Measurements from ENCODE around the gene ARHGEF40. TPM values are rescaled to one million over a fixed set of nuclear protein-coding genes. Genes with fewer than 3 reads are reported as not detected.
"Not testable (repeated sequence)": the region's sequence is repeated elsewhere in the genome, so short reads cannot be mapped to it uniquely, and the experiment has no call there.

Gene ARHGEF40
- total RNA-seq, 8 experiments from 2014 or later, result 15.0 to 61.4 (median 24.8) TPM

DNA sequence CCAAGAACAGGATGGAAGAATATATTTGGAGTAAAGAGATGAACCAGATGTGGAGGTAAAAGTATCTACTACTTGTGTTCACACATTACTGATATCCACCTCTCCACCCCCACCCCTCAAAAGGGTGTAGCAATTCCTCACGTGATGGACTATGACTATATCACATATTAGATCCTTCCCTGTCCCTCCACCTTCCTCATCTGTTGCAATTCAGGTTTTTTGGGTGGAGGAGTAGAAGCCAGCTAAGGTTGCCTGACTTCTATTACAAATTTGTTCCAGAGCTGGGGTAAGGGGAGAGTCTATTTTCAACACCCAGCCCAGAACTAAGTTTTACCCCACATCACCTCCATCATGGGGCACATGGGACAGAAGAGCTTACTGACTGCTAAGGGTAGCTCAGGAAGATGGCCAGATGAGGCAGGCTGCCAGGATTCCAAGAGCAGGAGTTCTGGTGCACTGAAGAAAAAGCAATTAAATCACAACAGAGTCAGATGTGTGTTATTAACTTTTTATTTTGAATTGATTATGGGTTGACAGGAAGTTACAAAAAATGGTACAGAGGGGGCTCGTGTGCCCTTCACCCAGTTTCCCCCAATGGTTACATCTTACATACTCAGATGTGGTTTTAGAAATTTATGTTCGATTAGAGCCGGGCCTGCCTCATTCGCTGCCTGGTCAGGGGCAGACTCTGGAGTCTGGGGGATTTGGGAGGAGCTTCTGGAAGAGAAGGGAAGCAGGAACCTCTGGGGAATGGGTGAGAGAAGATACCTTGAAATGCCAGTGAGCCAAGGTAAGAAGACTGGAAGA is 37.6 kb upstream of the ARHGEF40 start:
- no peaks in the 10 kb centered on the region for H3K4me1 ChIP-seq (replicated peaks in 1 of 2)
- ATAC-seq (replicated peaks in 6 of 8), result peak in 2 of 8 experiments; percentile 18 to 49
- in situ Hi-C loops (cut with MboI; ENCODE audit: low pct_unique_long_range_greater_than_20kb in 2 of 9, low sequenced_read_pairs in 9 of 9, unreplicated experiment in 9 of 9), result no loop called here
- H3K27ac ChIP-seq, result no peak overlapping the region
- no peak overlapping the region for H3K4me3 ChIP-seq
- 34 to 93% (median 65%) methylated on average over 1 to 4 of the region's 5 CpGs; no CpG with 5 or more reads in 4 of the 10 experiments for WGBS, 10 experiments

- Histone ChIP-seq H3K27ac (no peak overlapping the region), H3K4me1 (replicated peaks in 1 of 2) (no peaks in the 10 kb centered on the region), H3K4me3 (no peak overlapping the region)
- in situ Hi-C loops (cut with MboI; ENCODE audit: low pct_unique_long_range_greater_than_20kb in 2 of 9, low sequenced_read_pairs in 9 of 9, unreplicated experiment in 9 of 9), result no loop called here
- ATAC-seq (replicated peaks in 6 of 8), result no peak
- 30 to 83% (median 68%) methylated on average over 1 to 3 of the region's 4 CpGs; no CpG with 5 or more reads in 6 of the 10 experiments for WGBS, 10 experiments
Measured at GRCh38 chr14:21033133-21033698, 36.9 kb upstream of the ARHGEF40 start.

- H3K4me1 ChIP-seq (replicated peaks in 1 of 2), result no peaks in the 10 kb centered on the region
- H3K4me3 ChIP-seq, result no peak within 1 kb of the TSS
- WGBS, 10 experiments, result 16 to 100% (median 33%) methylated on average over 1 to 5 of the region's 5 CpGs
- no peak within 1 kb of the TSS for H3K27ac ChIP-seq
- no peak for ATAC-seq (replicated peaks in 6 of 8)
- in situ Hi-C loops (cut with MboI; ENCODE audit: low pct_unique_long_range_greater_than_20kb in 2 of 9, low sequenced_read_pairs in 9 of 9, unreplicated experiment in 9 of 9), result no loop called here
Measured at GRCh38 chr14:21034707-21035106, 35.4 kb upstream of the ARHGEF40 start, which contains the start of gene RNASE13. RNASE13 (minus strand) TSS chr14:21034807; CDS start chr14:21034288, 519 bp downstream.

DNA sequence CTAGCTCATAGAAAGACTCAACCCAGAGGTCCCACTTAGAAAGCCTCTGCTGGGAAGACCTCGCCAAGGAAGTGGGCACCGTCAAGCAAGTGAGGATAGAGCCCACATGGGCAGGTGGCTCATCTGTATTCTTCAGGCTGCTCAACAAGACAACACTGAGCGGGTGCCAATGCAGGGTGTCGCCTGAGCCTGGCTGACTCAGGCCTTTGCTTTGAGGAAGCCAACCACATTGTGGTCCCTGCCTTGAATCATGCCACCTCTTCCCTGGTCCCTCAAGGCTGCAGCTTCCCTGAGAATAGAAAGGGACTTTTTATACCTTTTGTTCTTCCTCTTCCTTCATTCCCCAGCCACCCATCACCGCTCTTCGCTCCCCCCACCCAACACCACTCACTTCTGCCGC is 33.4 kb upstream of the ARHGEF40 start:
- 85 to 100% (median 90%) methylated on average over 2 to 4 of the region's 7 CpGs; no CpG with 5 or more reads in 6 of the 10 experiments for WGBS, 10 experiments
- Histone ChIP-seq H3K4me3 (no peak overlapping the region), H3K4me1 (replicated peaks in 1 of 2) (no peaks in the 10 kb centered on the region), H3K27ac (no peak overlapping the region)
- in situ Hi-C loops (cut with MboI; ENCODE audit: low pct_unique_long_range_greater_than_20kb in 2 of 9, low sequenced_read_pairs in 9 of 9, unreplicated experiment in 9 of 9), result no loop called here
- no peak for ATAC-seq (replicated peaks in 6 of 8)

DNA sequence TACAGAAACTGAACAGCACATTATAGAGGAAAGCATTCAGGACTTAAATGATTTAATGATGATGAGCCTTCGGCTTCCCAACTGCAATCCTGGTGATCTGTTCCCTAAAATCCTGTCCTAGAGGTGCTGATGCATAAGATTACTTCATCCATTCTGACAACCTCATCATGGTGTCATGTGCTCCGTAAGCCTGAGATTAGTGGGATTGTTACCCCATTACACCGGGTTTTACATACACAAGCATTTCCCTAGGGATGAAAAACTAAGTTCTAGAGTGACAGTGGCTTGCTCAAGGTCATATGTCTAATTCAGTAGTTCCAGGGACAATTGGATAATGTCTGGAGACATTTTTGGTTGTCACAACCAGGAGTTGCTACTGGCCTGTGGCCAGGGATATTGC is 32.9 kb upstream of the ARHGEF40 start:
- 0 to 100% (median 83%) methylated on average over 1 to 2 of the region's 3 CpGs; no CpG with 5 or more reads in 5 of the 10 experiments for WGBS, 10 experiments
- in situ Hi-C loops (cut with MboI; ENCODE audit: low pct_unique_long_range_greater_than_20kb in 2 of 9, low sequenced_read_pairs in 9 of 9, unreplicated experiment in 9 of 9), result no loop called here
- H3K27ac ChIP-seq, result no peak overlapping the region
- no peaks in the 10 kb centered on the region for H3K4me1 ChIP-seq (replicated peaks in 1 of 2)
- H3K4me3 ChIP-seq, result no peak overlapping the region
- peak in 1 of 8 experiments; percentile 36 for ATAC-seq (replicated peaks in 6 of 8)

DNA sequence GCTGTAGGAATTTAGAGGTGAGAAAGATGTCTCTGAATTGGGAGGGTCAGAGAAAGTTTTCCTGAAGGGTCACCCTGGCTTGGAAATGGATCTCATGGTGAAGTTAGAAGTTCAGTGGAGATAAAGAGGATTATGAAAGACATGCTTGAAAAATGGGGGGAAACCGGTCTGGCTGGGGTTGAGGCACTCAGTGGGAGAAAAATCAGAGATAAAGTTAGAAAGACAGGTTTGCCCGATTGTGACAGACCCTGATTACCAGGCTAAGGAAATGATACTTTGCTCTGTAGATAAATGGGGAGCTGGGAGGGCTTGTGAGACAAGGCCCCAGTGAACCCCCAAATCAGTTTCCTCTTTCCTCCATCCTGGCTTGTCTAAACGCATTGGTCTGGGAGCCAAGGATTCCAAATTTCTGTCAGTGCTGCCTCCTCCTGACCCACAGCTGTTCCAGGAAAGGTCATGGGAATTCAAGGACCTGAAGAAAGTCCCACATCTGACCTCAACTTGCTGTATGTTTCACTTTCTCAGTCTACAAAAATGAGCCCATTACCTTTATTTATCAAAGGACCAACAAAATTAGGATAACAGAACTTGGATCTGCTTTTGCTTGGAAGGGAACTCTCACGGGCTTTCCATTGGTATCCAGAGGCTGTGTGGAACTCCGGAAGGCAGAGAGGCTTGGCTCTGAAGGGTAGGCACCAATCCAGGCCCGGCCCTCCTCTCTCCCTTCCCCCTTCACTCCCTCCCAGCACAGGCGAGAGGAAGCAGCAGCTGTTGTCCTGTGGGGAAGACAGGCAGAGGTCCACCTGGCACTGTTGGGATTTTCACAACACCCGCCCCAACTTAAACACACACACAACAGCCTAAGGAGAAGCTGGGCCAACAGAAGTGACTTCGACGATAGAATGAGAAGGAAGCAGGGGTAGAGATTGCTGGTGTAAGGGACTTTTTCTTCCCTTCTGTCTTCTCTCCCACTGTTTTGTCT is 31.4 kb upstream of the ARHGEF40 start:
- Histone ChIP-seq H3K4me1 (replicated peaks in 1 of 2) (no peaks in the 10 kb centered on the region), H3K27ac (no peak overlapping the region), H3K4me3 (no peak overlapping the region)
- peak in 3 of 8 experiments; percentile 46 to 71 (median 57) for ATAC-seq (replicated peaks in 6 of 8)
- in situ Hi-C loops (cut with MboI; ENCODE audit: low pct_unique_long_range_greater_than_20kb in 2 of 9, low sequenced_read_pairs in 9 of 9, unreplicated experiment in 9 of 9), result no loop called here
- WGBS, 10 experiments, result 21 to 80% (median 56%) methylated on average over 1 to 9 of the region's 10 CpGs

GRCh38 chr14:21039585-21040369 is 30.3 kb upstream of the ARHGEF40 start:
- H3K4me3 ChIP-seq, result no peak overlapping the region
- WGBS, 10 experiments, result 55 to 90% (median 64%) methylated on average over 2 to 8 of the region's 8 CpGs; no CpG with 5 or more reads in 1 of the 10 experiments
- peak; percentile 69 to 91 (median 78) for ATAC-seq (replicated peaks in 6 of 8)
- in situ Hi-C loops (cut with MboI; ENCODE audit: low pct_unique_long_range_greater_than_20kb in 2 of 9, low sequenced_read_pairs in 9 of 9, unreplicated experiment in 9 of 9), result no loop called here
- no peaks in the 10 kb centered on the region for H3K4me1 ChIP-seq (replicated peaks in 1 of 2)
- no peak overlapping the region for H3K27ac ChIP-seq

DNA sequence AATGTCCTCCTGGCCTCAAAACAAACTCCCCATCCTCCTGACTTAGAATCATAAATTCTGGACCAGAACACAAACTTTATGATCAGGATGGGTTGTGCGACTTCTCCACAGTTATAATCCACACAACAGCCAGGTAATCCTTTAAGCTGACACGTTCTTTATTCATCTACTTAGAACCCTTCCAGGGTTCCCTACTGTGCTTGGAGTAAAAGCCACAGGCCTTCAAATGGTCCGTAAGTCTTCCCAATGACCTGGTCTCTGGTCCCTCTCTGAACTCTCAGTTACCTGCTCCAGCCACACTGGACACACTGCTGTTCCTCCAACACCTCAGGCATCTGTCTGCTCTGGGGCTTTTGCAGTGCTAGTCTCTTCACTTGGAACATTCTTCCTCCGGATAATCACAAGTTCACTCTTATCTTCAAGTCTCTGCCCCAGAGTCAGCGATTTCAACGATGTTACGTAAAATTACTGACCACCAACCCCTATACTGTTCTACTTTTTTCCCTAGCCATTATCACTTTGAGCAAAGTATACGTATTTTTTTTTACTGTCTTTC is 29.7 kb upstream of the ARHGEF40 start:
- 67 to 88% (median 82%) methylated on average over 2 to 8 of the region's 8 CpGs for WGBS, 10 experiments
- Histone ChIP-seq H3K4me1 (replicated peaks in 1 of 2) (no peaks in the 10 kb centered on the region), H3K4me3 (no peak overlapping the region), H3K27ac (no peak overlapping the region)
- no peak for ATAC-seq (replicated peaks in 6 of 8)
- in situ Hi-C loops (cut with MboI; ENCODE audit: low pct_unique_long_range_greater_than_20kb in 2 of 9, low sequenced_read_pairs in 9 of 9, unreplicated experiment in 9 of 9), result no loop called here

- in situ Hi-C loops (cut with MboI; ENCODE audit: low pct_unique_long_range_greater_than_20kb in 2 of 9, low sequenced_read_pairs in 9 of 9, unreplicated experiment in 9 of 9); ATAC-seq (replicated peaks in 6 of 8); H3K4me3 ChIP-seq; H3K4me1 ChIP-seq (replicated peaks in 1 of 2); H3K27ac ChIP-seq: not testable (repeated sequence)
- WGBS, 10 experiments, result 36 to 100% (median 75%) methylated on average over 1 to 3 of the region's 3 CpGs; no CpG with 5 or more reads in 3 of the 10 experiments
Measured at GRCh38 chr14:21040941-21041340, 29.2 kb upstream of the ARHGEF40 start.

DNA sequence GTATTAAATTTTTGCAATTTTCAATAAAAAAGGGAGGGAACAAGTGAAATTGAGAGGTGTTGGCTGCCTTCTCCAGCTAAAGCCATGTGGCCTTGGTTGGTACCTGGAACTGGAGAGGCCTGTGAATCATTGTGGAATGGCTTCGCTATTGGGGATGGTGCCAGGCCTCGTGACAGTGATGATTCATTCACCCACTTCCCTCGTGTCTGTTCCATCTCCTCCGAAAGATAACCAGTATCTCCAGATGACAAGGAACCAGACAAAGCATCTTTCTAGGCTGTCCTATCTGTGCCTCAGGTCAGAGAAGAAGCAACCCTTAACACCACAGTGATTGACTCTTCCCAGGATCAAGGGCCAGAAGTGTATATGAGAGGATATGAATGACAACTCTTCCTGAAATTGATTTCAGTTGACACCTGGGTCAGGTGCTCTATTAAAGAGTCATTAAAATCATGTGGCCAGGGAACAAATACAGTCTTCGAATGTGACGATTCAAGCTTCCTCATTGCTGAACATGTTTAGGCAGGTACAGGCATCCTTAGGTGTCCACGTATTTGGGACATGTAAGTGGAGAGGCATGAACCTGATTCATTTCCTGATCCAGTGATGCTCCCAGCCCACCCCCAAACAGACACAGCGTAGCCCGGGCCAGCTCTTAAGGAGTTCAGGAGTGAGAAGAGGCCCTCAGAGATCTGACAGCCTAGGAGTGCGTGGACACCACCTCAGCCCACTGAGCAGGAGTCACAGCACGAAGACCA is 28.2 kb upstream of the ARHGEF40 start, which contains the start of gene RNASE7:
TSS of gene RNASE7 (plus strand) at position 687 of the 758 bp plus-strand sequence. CDS start 631 bp downstream, outside the sequence.
- Histone ChIP-seq H3K27ac (no peak within 1 kb of the TSS), H3K4me1 (replicated peaks in 1 of 2) (no peaks in the 10 kb centered on the region), H3K4me3 (no peak within 1 kb of the TSS)
- 17 to 82% (median 77%) methylated on average over 2 to 10 of the region's 11 CpGs; no CpG with 5 or more reads in 2 of the 10 experiments for WGBS, 10 experiments
- in situ Hi-C loops (cut with MboI; ENCODE audit: low pct_unique_long_range_greater_than_20kb in 2 of 9, low sequenced_read_pairs in 9 of 9, unreplicated experiment in 9 of 9), result no loop called here
- peak in 2 of 8 experiments; percentile 24 to 43 for ATAC-seq (replicated peaks in 6 of 8)

GRCh38 chr14:21042918-21043317 is 27.2 kb upstream of the ARHGEF40 start:
- in situ Hi-C loops (cut with MboI; ENCODE audit: low pct_unique_long_range_greater_than_20kb in 2 of 9, low sequenced_read_pairs in 9 of 9, unreplicated experiment in 9 of 9), result no loop called here
- Histone ChIP-seq H3K4me3 (no peak overlapping the region), H3K4me1 (replicated peaks in 1 of 2) (no peaks in the 10 kb centered on the region), H3K27ac (no peak overlapping the region)
- peak in 3 of 8 experiments; percentile 24 to 33 (median 26) for ATAC-seq (replicated peaks in 6 of 8)
- 20 to 92% (median 67%) methylated on average over 1 to 7 of the region's 8 CpGs; no CpG with 5 or more reads in 1 of the 10 experiments for WGBS, 10 experiments

All from motor neuron (in vitro differentiated cells).